Stimulated activated CD4-positive, alpha-beta T cell treated with anti-CD3 and anti-CD28 coated beads, Interleukin-15, amount 100 ng/mL, for 48 hours (primary cell): Measurements from ENCODE around the gene SLC35A4.
"Not testable (repeated sequence)": the region's sequence is repeated elsewhere in the genome, so short reads cannot be mapped to it uniquely, and the experiment has no call there.

Experiments
- DNase-seq, 2 donors: peaks; one replicate each; pipeline ENCODE4 v3.0.0-alpha.2; 2020; ENCODE audit warnings: low read depth in 2 of 2

Gene SLC35A4

GRCh38 chr5:140557965-140558364 is 6.7 kb upstream of the SLC35A4 start:
- DNase-seq, result no peak

- DNase-seq, result no peak
Observed at GRCh38 chr5:140558542-140558941, 6.1 kb upstream of the SLC35A4 start.

GRCh38 chr5:140560227-140560626 is 4.4 kb upstream of the SLC35A4 start:
- DNase-seq, result no peak

GRCh38 chr5:140561753-140562523 is 2.7 kb upstream of the SLC35A4 start:
- DNase-seq, result no peak

GRCh38 chr5:140563596-140563995 is 1.0 kb upstream of the SLC35A4 start:
- DNase-seq, result no peak

- no peak for DNase-seq
Observed at GRCh38 chr5:140565024-140565779, 574 bp downstream of the SLC35A4 start.

- no peak for DNase-seq
Observed at GRCh38 chr5:140565780-140566095, 1.1 kb downstream of the SLC35A4 start.

- DNase-seq, result no peak
Observed at GRCh38 chr5:140566665-140567064, 2.0 kb downstream of the SLC35A4 start.

GRCh38 chr5:140567136-140567818 is 2.6 kb downstream of the SLC35A4 start:
- no peak for DNase-seq

GRCh38 chr5:140567871-140568270 is 3.2 kb downstream of the SLC35A4 start:
- no peak for DNase-seq

- DNase-seq, result no peak
Observed at GRCh38 chr5:140568443-140569063, 3.9 kb downstream of the SLC35A4 start.

GRCh38 chr5:140569197-140569596 is 4.6 kb downstream of the SLC35A4 start:
- no peak for DNase-seq

GRCh38 chr5:140570058-140570457 is 5.4 kb downstream of the SLC35A4 start:
- no peak for DNase-seq

- DNase-seq, result no peak
Observed at GRCh38 chr5:140570488-140570887, 5.9 kb downstream of the SLC35A4 start.

GRCh38 chr5:140571105-140571504 is 6.5 kb downstream of the SLC35A4 start:
- no peak for DNase-seq

- no peak for DNase-seq
Observed at GRCh38 chr5:140573683-140574082, 9.1 kb downstream of the SLC35A4 start.

- no peak for DNase-seq
Observed at GRCh38 chr5:140574165-140574564, 9.5 kb downstream of the SLC35A4 start.

- DNase-seq, result no peak
Observed at GRCh38 chr5:140575309-140575708, 10.7 kb downstream of the SLC35A4 start.

- no peak for DNase-seq
Observed at GRCh38 chr5:140576776-140577201, 12.2 kb downstream of the SLC35A4 start.

- DNase-seq, result not testable (repeated sequence)
Observed at GRCh38 chr5:140579188-140579747, 14.6 kb downstream of the SLC35A4 start.

- no peak for DNase-seq
Observed at GRCh38 chr5:140587495-140587894, 22.9 kb downstream of the SLC35A4 start.
